ENCODE measurements around the gene EIPR1.
"Not testable (repeated sequence)": the region's sequence is repeated elsewhere in the genome, so short reads cannot be mapped to it uniquely, and the experiment has no call there.

DNA sequence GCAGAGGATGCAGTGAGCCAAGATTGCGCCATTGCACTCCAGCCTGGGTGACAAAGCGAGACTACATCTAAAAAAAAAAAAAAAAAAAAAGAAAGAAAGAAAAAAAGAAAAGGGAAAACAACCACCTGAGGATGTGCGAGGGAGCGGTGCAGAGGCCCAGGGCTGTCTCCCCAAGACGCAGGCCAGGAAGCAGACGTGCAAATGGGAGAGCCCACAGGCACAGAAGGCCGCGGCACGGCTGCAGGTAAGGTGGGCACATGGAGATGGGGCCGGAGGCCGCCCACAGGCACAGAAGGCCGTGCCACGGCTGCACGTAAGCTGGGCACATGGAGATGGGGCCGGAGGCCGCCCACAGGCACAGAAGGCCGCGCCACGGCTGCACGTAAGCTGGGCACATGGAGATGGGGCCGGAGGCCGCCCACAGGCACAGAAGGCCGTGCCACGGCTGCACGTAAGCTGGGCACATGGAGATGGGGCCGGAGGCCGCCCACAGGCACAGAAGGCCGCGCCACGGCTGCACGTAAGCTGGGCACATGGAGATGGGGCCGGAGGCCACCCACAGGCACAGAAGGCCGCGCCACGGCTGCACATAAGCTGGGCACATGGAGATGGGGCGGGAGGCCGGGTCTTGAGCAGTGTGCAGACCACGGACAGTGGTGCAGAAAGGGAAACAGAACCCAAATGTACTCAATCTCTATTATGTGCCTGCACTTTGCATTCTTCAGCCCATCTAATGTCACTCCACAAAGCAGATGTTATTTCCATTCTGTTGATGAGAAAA lies 93.6 kb downstream of the EIPR1 start:
- TF ChIP-seq, protein P1, sequence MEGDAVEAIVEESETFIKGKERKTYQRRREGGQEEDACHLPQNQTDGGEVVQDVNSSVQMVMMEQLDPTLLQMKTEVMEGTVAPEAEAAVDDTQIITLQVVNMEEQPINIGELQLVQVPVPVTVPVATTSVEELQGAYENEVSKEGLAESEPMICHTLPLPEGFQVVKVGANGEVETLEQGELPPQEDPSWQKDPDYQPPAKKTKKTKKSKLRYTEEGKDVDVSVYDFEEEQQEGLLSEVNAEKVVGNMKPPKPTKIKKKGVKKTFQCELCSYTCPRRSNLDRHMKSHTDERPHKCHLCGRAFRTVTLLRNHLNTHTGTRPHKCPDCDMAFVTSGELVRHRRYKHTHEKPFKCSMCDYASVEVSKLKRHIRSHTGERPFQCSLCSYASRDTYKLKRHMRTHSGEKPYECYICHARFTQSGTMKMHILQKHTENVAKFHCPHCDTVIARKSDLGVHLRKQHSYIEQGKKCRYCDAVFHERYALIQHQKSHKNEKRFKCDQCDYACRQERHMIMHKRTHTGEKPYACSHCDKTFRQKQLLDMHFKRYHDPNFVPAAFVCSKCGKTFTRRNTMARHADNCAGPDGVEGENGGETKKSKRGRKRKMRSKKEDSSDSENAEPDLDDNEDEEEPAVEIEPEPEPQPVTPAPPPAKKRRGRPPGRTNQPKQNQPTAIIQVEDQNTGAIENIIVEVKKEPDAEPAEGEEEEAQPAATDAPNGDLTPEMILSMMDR (IDR thresholded peaks at IDR 0.05; ENCODE audit: extremely low read depth in 1 of 2, insufficient read depth in 1 of 2, low read depth in 1 of 2, low read length in 2 of 2): not testable (repeated sequence)
- TF ChIP-seq EZH2 (IDR thresholded peaks at IDR 0.05; ENCODE audit: borderline replicate concordance, low read depth, low read length, severe bottlenecking); POLR2A (IDR thresholded peaks at IDR 0.05; ENCODE audit: low read depth, low read length); JUN (IDR thresholded peaks at IDR 0.05; ENCODE audit: borderline replicate concordance, insufficient read depth, insufficient read length, low read depth): not testable (repeated sequence)
